ENCODE results near the gene TBC1D7. TPM values are rescaled to one million over a fixed set of nuclear protein-coding genes. Genes with fewer than 3 reads are reported as not detected.

The TBC1D7 gene
- total RNA-seq, 1 experiment from 2014 or later, result 29.2 TPM

GRCh38 chr6:13364842-13365241, 36.5 kb upstream of the TBC1D7 start:
- H3K36me3 ChIP-seq (ENCODE audit: low read depth), result no peaks in the 10 kb centered on the region
- 0 out of 2 replicates have a peak, but pooled peaks cover 6% of the 10 kb centered on the region for H3K4me1 ChIP-seq (replicated peaks; ENCODE audit: insufficient read depth)
- intact Hi-C loops (cut with micrococcal nuclease; ENCODE audit: unreplicated experiment), result no loop called here
- H3K27me3 ChIP-seq (ENCODE audit: insufficient read depth, low read depth), result no peaks in the 10 kb centered on the region
- no peaks in the 10 kb centered on the region for H3F3A ChIP-seq (ENCODE audit: insufficient read depth, low read depth)
- POLR2A ChIA-PET (ENCODE audit: unreplicated experiment), result interaction anchor here (0.5 kb wide), 1 partner anchor 128 kb away, joined by 3 read pairs; no protein-coding TSS in a partner anchor
- no peak overlapping the region for H3K27ac ChIP-seq
- BruUV-seq (replicated peaks), result no TSS peak
- H4K20me1 ChIP-seq (ENCODE audit: insufficient read depth), result no peaks in the 10 kb centered on the region
- no peaks in the 10 kb centered on the region for H3K9me2 ChIP-seq (ENCODE audit: insufficient read depth)
- TF ChIP-seq EZH2 (IDR thresholded peaks at IDR 0.05; ENCODE audit: low read depth), result no peak
- no peak for TF ChIP-seq CTCF (conservative IDR thresholded peaks at IDR 0.05)
- H2AFZ ChIP-seq, result no peak overlapping the region
- H3K9me3 ChIP-seq (ENCODE audit: insufficient read depth, low read depth), result no peaks in the 10 kb centered on the region
- DNase-seq, result no peak
- H3K79me2 ChIP-seq (ENCODE audit: low read depth), result no peaks in the 10 kb centered on the region
- CTCF ChIA-PET, result no interaction called here
- no peak overlapping the region for H3K4me3 ChIP-seq
- no peak overlapping the region for H3K4me2 ChIP-seq

GRCh38 chr6:13362412-13362811, 34.1 kb upstream of the TBC1D7 start:
- ChIA-PET POLR2A (ENCODE audit: unreplicated experiment) (no interaction called here), CTCF (no interaction called here)
- H3K79me2 ChIP-seq (ENCODE audit: low read depth), result no peaks in the 10 kb centered on the region
- intact Hi-C loops (cut with micrococcal nuclease; ENCODE audit: unreplicated experiment), result no loop called here
- no peaks in the 10 kb centered on the region for H3K9me3 ChIP-seq (ENCODE audit: insufficient read depth, low read depth)
- no peak overlapping the region for H3K4me3 ChIP-seq
- no peaks in the 10 kb centered on the region for H3F3A ChIP-seq (ENCODE audit: insufficient read depth, low read depth)
- H4K20me1 ChIP-seq (ENCODE audit: insufficient read depth), result no peaks in the 10 kb centered on the region
- H3K4me1 ChIP-seq (replicated peaks; ENCODE audit: insufficient read depth), result 0 out of 2 replicates have a peak, but pooled peaks cover 6% of the 10 kb centered on the region
- no peaks in the 10 kb centered on the region for H3K9me2 ChIP-seq (ENCODE audit: insufficient read depth)
- no peaks in the 10 kb centered on the region for H3K27me3 ChIP-seq (ENCODE audit: insufficient read depth, low read depth)
- H3K27ac ChIP-seq, result no peak overlapping the region
- no peak overlapping the region for H3K4me2 ChIP-seq
- no peak overlapping the region for H2AFZ ChIP-seq
- TF ChIP-seq CTCF (conservative IDR thresholded peaks at IDR 0.05) (no peak), EZH2 (IDR thresholded peaks at IDR 0.05; ENCODE audit: low read depth) (no peak)
- no TSS peak for BruUV-seq (replicated peaks)
- DNase-seq, result no peak
- H3K36me3 ChIP-seq (ENCODE audit: low read depth), result no peaks in the 10 kb centered on the region

GRCh38 chr6:13360671-13361540, 32.6 kb upstream of the TBC1D7 start:
- H3K79me2 ChIP-seq (ENCODE audit: low read depth), result no peaks in the 10 kb centered on the region
- H3K27ac ChIP-seq, result no peak overlapping the region
- POLR2A ChIA-PET (ENCODE audit: unreplicated experiment), result no interaction called here
- peaks cover 5% of the 10 kb centered on the region for H3F3A ChIP-seq (ENCODE audit: insufficient read depth, low read depth)
- H3K4me1 ChIP-seq (replicated peaks; ENCODE audit: insufficient read depth), result peaks cover 21% of the 10 kb centered on the region
- no peaks in the 10 kb centered on the region for H4K20me1 ChIP-seq (ENCODE audit: insufficient read depth)
- H3K4me2 ChIP-seq, result no peak overlapping the region
- DNase-seq, result no peak
- CTCF ChIA-PET, result no interaction called here
- H2AFZ ChIP-seq, result no peak overlapping the region
- no peak overlapping the region for H3K4me3 ChIP-seq
- H3K36me3 ChIP-seq (ENCODE audit: low read depth), result no peaks in the 10 kb centered on the region
- H3K9me2 ChIP-seq (ENCODE audit: insufficient read depth), result no peaks in the 10 kb centered on the region
- TF ChIP-seq EZH2 (IDR thresholded peaks at IDR 0.05; ENCODE audit: low read depth), result no peak
- TF ChIP-seq CTCF (conservative IDR thresholded peaks at IDR 0.05), result no peak
- intact Hi-C loops (cut with micrococcal nuclease; ENCODE audit: unreplicated experiment), result no loop called here
- H3K9me3 ChIP-seq (ENCODE audit: insufficient read depth, low read depth), result no peaks in the 10 kb centered on the region
- BruUV-seq (replicated peaks), result no TSS peak
- no peaks in the 10 kb centered on the region for H3K27me3 ChIP-seq (ENCODE audit: insufficient read depth, low read depth)

Measured in PC-9 (cell line).